RWPE2 (cell line): ENCODE data around the gene TAF3.

Experiments used
- ATAC-seq: fragments of 200-7000 bp; cut with Tn5 transposase; 3 replicates; pipeline ENCODE4 v1.9.1; 2021; ENCODE audit warnings: low read depth
- DNase-seq: peaks from one replicate; pipeline ENCODE4 v3.0.0-alpha.2; 2020; ENCODE audit warnings: low spot score
- H3K27ac ChIP-seq: fragments of 450-650 bp; 2 replicates; pipeline ENCODE4 v1.5.1; 2017; ENCODE audit warnings: mild to moderate bottlenecking; ENCODE audit not compliant: poor library complexity, severe bottlenecking
- H3K27me3 ChIP-seq: fragments of 250-450 bp; sonication (Bioruptor Pico); 2 replicates; pipeline ENCODE4 v1.5.1; 2021; ENCODE audit warnings: mild to moderate bottlenecking, moderate library complexity; ENCODE audit not compliant: insufficient read depth, poor library complexity, severe bottlenecking
- H3K36me3 ChIP-seq: fragments of 250-450 bp; sonication (Bioruptor Pico); 2 replicates; pipeline ENCODE4 v1.5.1; 2020; ENCODE audit warnings: low read depth, mild to moderate bottlenecking, moderate library complexity
- H3K4me1 ChIP-seq: fragments of 250-450 bp; sonication (Bioruptor Pico); 2 replicates; pipeline ENCODE4 v1.5.1; 2021; ENCODE audit warnings: mild to moderate bottlenecking, moderate library complexity; ENCODE audit not compliant: insufficient read depth, poor library complexity, severe bottlenecking
- H3K4me3 ChIP-seq: fragments of 250-450 bp; sonication (Bioruptor Pico); 2 replicates; pipeline ENCODE4 v1.5.1; 2021; ENCODE audit warnings: mild to moderate bottlenecking, moderate library complexity; ENCODE audit not compliant: severe bottlenecking
- H3K9me3 ChIP-seq: fragments of 250-450 bp; sonication (Bioruptor Pico); 2 replicates; pipeline ENCODE4 v1.5.1; 2021; ENCODE audit warnings: mild to moderate bottlenecking, moderate library complexity; ENCODE audit not compliant: severe bottlenecking
- CTCF ChIP-seq: fragments of 450-650 bp; IDR thresholded peaks from one replicate; pipeline ENCODE4 v1.5.1; 2017; ENCODE audit warnings: mild to moderate bottlenecking, moderate library complexity; ENCODE audit not compliant: poor library complexity, severe bottlenecking

Gene TAF3

DNA sequence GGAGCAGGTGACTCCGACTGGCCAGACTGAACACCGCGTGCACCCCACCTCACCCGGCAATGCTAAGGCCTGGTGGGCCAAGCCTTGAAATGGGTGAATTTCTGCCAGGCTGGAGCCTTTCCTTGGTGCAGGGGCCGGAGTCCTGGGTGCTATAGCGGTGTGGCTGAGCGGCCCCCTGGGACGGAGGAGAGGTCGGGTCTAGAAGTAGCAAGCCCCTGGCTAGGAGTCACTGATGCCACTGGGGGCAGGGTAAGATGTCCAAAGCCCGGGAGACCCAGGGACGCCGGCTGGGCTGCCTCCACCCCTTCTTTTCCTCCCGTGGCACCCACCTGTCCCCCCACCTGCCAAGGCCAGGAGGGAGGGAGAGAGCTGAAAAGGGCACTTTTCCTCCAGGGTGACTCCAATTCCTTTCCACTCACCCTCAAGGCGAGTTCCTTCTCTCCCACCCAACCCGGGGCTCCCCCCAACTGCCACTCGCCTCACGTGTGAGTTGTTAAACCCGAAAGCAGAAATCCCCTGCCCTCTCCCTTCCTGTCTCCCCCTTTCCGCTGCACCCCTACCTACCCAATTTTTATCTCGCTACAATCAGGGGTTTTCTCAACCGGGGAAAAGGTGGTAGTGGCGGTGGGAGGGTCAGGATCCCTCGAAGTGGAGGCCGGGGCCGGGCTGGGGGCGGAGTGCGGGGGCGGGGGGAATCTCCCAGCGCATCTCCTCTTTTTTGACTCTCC, 230.1 kb downstream of the TAF3 start:
- no peak for DNase-seq
- Histone ChIP-seq H3K4me1 (no peaks in the 10 kb centered on the region), H3K4me3 (no peak overlapping the region), H3K36me3 (no peaks in the 10 kb centered on the region), H3K27me3 (no peaks in the 10 kb centered on the region), H3K27ac (no peak overlapping the region), H3K9me3 (no peaks in the 10 kb centered on the region)
- no peak for TF ChIP-seq CTCF
- no peak for ATAC-seq

DNA sequence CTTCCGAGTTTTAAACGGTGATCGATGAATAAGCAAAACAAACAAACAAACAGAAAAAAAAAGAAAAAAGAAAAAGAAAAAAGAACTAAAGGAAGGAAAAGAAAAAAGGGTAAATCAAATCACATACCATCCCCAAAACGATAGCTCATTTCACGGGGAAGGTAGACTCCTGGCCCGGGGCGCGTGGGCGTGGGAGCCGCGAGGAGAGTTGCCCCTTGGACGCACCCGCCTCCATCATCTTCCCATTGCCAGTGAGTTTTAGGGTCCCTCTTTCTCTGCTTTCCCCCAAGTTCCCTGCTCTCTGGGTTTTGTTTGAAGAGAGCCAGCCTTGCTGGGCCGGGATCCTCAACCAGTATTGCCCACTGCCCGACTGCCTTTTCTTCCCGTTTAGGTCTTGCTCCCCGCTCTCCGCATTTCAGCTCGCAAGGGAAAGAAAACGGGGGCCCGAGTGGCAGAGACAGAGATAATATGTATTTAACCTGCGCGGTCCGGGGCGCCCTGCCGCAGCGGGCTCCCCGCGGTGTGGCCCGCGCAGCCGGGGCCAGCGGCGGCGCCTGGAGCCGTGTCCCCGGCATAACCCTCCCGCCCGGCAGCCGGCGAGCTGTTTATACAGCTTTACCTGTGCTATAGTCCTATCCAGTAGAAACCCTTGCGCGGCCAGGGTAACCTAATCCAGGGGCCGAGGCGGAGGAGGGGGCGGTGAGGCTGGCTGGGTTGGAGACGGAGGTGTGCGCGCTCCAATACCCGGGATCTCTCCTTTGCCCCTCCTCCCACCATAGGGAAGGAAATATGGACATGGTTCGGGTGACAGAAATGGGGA, 230.9 kb downstream of the TAF3 start:
- TF ChIP-seq CTCF, result no peak
- H3K9me3 ChIP-seq, result no peaks in the 10 kb centered on the region
- H3K36me3 ChIP-seq, result no peaks in the 10 kb centered on the region
- no peak overlapping the region for H3K27ac ChIP-seq
- no peaks in the 10 kb centered on the region for H3K4me1 ChIP-seq
- DNase-seq (no peak), ATAC-seq (peak; percentile 6; the same call in 1 of the 3 replicates)
- H3K27me3 ChIP-seq, result no peaks in the 10 kb centered on the region
- peak overlapping the region; percentile 36 for H3K4me3 ChIP-seq

GRCh38 chr10:8049865-8050555, 231.7 kb downstream of the TAF3 start:
- ATAC-seq, result 0 out of 3 replicates have a peak, but pooled peaks have one; percentile 5
- Histone ChIP-seq H3K36me3 (no peaks in the 10 kb centered on the region), H3K4me1 (no peaks in the 10 kb centered on the region), H3K27me3 (no peaks in the 10 kb centered on the region), H3K4me3 (peak overlapping the region; percentile 36), H3K27ac (no peak overlapping the region), H3K9me3 (no peaks in the 10 kb centered on the region)
- DNase-seq, result no peak
- no peak for TF ChIP-seq CTCF

- ATAC-seq, result no peak
- Histone ChIP-seq H3K9me3 (no peaks in the 10 kb centered on the region), H3K4me1 (no peaks in the 10 kb centered on the region), H3K27ac (no peak overlapping the region), H3K36me3 (no peaks in the 10 kb centered on the region), H3K27me3 (no peaks in the 10 kb centered on the region), H3K4me3 (peak overlapping the region; percentile 36)
- no peak for TF ChIP-seq CTCF
- no peak for DNase-seq
Observed at GRCh38 chr10:8050556-8051108, 232.3 kb downstream of the TAF3 start.
